Thymus (tissue), 11 donors: ENCODE data around the gene TNS4. TPM values are rescaled to one million over a fixed set of nuclear protein-coding genes. Genes with fewer than 3 reads are reported as not detected.

Experiments
- DNase-seq, 9 donors: peaks; one replicate each; pipeline ENCODE4 v3.0.0-alpha.2; 2013; ENCODE audit warnings: low spot score in 9 of 9, low read depth in 6 of 9, missing footprints in 1 of 9
- H3K27ac ChIP-seq, 2 donors: one replicate each; pipeline ENCODE4 v1.5.1; 2013; ENCODE audit warnings: control low read depth in 1 of 2, low read depth in 1 of 2, low read length in 1 of 2, mild to moderate bottlenecking in 1 of 2, moderate library complexity in 1 of 2
- H3K27me3 ChIP-seq, 2 donors: one replicate each; pipeline ENCODE4 v1.5.1; 2013; ENCODE audit warnings: low read length in 1 of 2; ENCODE audit not compliant: control insufficient read depth in 2 of 2, insufficient read depth in 1 of 2
- H3K36me3 ChIP-seq, 2 donors: one replicate each; pipeline ENCODE4 v1.5.1; 2013; ENCODE audit warnings: low read length in 1 of 2, mild to moderate bottlenecking in 1 of 2, moderate library complexity in 1 of 2; ENCODE audit not compliant: control insufficient read depth in 2 of 2, insufficient read depth in 2 of 2
- H3K4me1 ChIP-seq, 2 donors: one replicate each; pipeline ENCODE4 v1.5.1; 2013; ENCODE audit warnings: low read length in 2 of 2; ENCODE audit not compliant: control insufficient read depth in 2 of 2, insufficient read depth in 2 of 2
- H3K4me3 ChIP-seq, 2 donors: one replicate each; pipeline ENCODE4 v1.5.1; 2013; ENCODE audit warnings: low read length in 2 of 2, control low read depth in 1 of 2, mild to moderate bottlenecking in 1 of 2
- H3K9me3 ChIP-seq, 2 donors: one replicate each; pipeline ENCODE4 v1.5.1; 2013; ENCODE audit warnings: low read length in 1 of 2, mild to moderate bottlenecking in 1 of 2; ENCODE audit not compliant: control insufficient read depth in 2 of 2, insufficient read depth in 1 of 2
- WGBS: extraction: QIAGEN DNeasy Blood & Tissue Kit; methylation state at CpG from one replicate; pipeline ENCODE4 v1.1.7; 2013; 5-methylcytosine and 5-hydroxymethylcytosine counted together
- polyA plus RNA-seq: library from polyadenylated mRNA; stranded (reverse); fragments of 200-250 nt; gene quantifications from one replicate; pipeline ENCODE4 v1.2.3, GENCODE V29; 2013
- total RNA-seq: library from RNA; stranded (reverse); fragments of 120-200 nt; gene quantifications from one replicate; pipeline ENCODE4 v1.2.4, GENCODE V29; 2013
- donor health status: healthy.

The TNS4 gene
- total and polyA plus RNA-seq, 2 donors: 0.19 to 24.8 TPM

DNA sequence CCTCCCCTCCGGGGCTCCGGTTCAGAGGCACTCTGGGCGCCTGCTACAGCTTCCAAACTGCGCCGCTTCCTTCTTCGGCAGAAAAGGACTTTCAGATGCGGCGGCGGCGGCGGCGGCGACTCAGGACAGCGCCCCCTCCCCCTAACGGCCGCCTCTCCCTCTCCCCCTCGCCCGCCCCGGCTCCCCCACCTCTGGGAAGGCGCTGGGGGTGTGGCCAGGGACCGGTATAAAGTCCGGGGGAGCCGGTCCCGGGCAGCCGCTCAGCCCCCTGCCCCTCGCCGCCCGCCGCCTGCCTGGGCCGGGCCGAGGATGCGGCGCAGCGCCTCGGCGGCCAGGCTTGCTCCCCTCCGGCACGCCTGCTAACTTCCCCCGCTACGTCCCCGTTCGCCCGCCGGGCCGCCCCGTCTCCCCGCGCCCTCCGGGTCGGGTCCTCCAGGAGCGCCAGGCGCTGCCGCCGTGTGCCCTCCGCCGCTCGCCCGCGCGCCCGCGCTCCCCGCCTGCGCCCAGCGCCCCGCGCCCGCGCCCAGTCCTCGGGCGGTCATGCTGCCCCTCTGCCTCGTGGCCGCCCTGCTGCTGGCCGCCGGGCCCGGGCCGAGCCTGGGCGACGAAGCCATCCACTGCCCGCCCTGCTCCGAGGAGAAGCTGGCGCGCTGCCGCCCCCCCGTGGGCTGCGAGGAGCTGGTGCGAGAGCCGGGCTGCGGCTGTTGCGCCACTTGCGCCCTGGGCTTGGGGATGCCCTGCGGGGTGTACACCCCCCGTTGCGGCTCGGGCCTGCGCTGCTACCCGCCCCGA lies 58.0 kb downstream of the TNS4 start, which contains the start of gene IGFBP4:
IGFBP4 (plus strand) TSS at position 255 of the 792 bp plus-strand sequence; CDS start at position 541, 286 bp downstream.
- DNase-seq: peak in 6 of 9 donors; percentile 30 to 71 (median 43)
- Histone ChIP-seq H3K4me1 (peaks cover 2 to 30% of the 10 kb centered on the region in 2 donors), H3K27me3 (peaks cover 23 to 65% of the 10 kb centered on the region in 2 donors), H3K4me3 (peak within 1 kb of the TSS; percentile 28 to 74), H3K36me3 (no peaks in the 10 kb centered on the region), H3K27ac (peak within 1 kb of the TSS; percentile 47 to 70), H3K9me3 (no peaks in the 10 kb centered on the region)
- 1% methylated on average over 98 of the region's 98 CpGs for WGBS

- Histone ChIP-seq H3K4me3 (peak overlapping the region; percentile 24 to 74), H3K27me3 (peaks cover 23 to 57% of the 10 kb centered on the region in 2 donors), H3K27ac (peak overlapping the region; percentile 47 to 70), H3K36me3 (no peaks in the 10 kb centered on the region), H3K9me3 (no peaks in the 10 kb centered on the region), H3K4me1 (peaks cover 2 to 24% of the 10 kb centered on the region in 2 donors)
- 64% methylated on average over 29 of the region's 29 CpGs for WGBS
- no peak for DNase-seq
These were observed 58.8 kb downstream of the TNS4 start for GRCh38 chr17:40442392-40443195.

DNA sequence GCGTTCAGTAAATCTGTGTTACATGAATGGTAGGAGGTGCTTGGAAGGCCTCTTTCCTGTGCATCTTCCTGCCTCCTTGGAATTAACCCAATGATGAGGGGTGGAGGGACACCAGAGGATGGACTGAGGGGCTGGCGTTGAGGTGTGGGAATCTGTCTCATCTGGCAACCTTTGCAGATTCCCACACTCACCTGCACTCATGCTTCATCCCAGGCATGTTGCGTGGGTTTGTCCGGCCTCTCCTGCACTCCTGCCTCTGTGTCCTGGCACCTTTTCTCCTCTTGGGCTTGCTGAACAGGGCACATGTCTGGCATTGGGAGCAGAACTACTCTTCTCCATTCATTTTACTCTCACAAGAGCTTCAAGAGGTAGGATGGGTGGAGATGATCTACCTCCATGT lies 61.3 kb downstream of the TNS4 start:
- Histone ChIP-seq H3K4me3 (no peak overlapping the region), H3K4me1 (peaks cover 2 to 22% of the 10 kb centered on the region in 2 donors), H3K27me3 (peaks cover 23 to 41% of the 10 kb centered on the region in 2 donors), H3K27ac (no peak overlapping the region), H3K36me3 (no peaks in the 10 kb centered on the region), H3K9me3 (no peaks in the 10 kb centered on the region)
- DNase-seq: no peak
- WGBS: 94% methylated on average over 4 of the region's 4 CpGs

DNA sequence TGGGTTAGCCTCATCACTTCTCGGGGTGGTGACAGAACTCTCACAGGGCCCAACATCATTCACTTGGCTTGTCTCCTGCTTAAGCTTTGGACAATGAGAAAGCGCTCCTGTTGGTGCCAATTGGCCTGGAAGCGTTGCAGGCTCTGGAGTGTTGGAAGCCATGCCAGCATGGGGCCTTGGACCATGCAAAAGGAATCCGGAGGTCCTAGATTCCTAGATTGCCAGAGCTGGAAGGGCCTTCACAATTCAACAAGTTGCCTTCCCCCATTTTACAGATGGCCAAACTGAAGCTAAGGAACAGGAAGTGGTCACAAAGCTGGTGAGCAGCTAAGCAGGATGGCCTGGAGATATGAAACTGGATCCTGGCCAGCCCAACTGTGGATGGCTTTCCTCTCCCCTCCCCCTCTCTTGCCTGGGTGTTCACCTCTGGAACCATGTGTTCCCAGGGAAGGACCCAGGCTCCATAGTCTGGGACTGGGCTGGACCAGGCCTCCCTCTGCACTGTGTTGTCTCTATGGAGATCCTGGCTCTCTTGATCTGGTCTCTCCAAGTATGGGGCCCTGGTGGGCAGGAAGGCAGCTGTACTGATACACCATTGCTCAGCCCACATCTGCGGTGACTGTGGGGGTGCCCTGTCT lies 64.2 kb downstream of the TNS4 start:
- DNase-seq: no peak
- H3K36me3 ChIP-seq: no peaks in the 10 kb centered on the region
- peaks cover 1 to 12% of the 10 kb centered on the region in 2 donors for H3K27me3 ChIP-seq
- 91% methylated on average over 5 of the region's 5 CpGs for WGBS
- no peak overlapping the region for H3K4me3 ChIP-seq
- peaks cover 0 to 13% of the 10 kb centered on the region in 2 donors for H3K4me1 ChIP-seq
- H3K9me3 ChIP-seq: no peaks in the 10 kb centered on the region
- H3K27ac ChIP-seq: no peak overlapping the region

GRCh38 chr17:40436636-40437035 lies 64.8 kb downstream of the TNS4 start:
- no peaks in the 10 kb centered on the region for H3K36me3 ChIP-seq
- WGBS: 81% methylated on average over 5 of the region's 5 CpGs
- no peak for DNase-seq
- no peaks in the 10 kb centered on the region for H3K9me3 ChIP-seq
- peaks cover 0 to 13% of the 10 kb centered on the region in 2 donors for H3K4me1 ChIP-seq
- no peak overlapping the region for H3K4me3 ChIP-seq
- H3K27ac ChIP-seq: no peak overlapping the region
- peaks cover 0 to 8% of the 10 kb centered on the region in 2 donors for H3K27me3 ChIP-seq

DNA sequence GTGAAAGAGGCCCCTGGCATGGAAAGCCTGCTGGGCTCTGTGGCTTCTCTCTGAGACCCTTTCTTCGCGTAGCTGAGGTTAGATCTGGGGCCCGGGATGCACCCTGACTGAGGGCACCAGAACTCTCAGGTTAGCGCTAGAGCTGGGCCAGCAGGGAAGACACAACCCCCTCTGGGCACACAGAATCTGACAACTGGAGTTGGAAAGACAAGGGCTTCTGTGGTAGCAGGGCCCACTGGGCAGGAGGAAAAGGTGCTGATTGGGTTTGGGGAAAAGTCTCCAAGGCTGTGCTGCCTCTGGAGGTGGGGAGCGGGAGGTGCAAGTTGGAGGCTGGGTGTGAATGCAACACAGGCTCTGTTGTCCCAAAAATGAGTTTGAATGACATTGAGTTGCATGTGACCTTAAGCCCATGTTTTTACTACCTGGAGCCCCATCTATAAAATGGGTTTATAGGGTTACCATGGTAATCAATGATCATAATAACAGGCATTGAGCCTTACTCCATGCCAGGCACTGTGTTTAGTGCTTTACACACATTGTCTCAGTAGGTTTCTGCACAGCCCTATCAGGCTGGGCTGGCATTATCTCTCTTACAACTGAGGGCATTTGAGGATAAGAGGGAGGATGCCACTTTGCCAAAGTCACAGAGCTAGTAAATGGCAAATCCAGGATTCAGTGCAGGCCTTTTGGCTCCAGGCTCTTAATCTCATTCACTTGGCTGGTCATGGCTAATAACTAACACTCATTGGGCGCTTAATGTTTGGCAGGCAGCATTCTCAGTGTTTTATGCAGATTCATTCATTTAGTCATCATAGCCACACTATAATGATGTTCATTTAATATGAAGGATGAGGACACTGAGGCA lies 67.6 kb downstream of the TNS4 start:
- 88% methylated on average over 6 of the region's 6 CpGs for WGBS

DNA sequence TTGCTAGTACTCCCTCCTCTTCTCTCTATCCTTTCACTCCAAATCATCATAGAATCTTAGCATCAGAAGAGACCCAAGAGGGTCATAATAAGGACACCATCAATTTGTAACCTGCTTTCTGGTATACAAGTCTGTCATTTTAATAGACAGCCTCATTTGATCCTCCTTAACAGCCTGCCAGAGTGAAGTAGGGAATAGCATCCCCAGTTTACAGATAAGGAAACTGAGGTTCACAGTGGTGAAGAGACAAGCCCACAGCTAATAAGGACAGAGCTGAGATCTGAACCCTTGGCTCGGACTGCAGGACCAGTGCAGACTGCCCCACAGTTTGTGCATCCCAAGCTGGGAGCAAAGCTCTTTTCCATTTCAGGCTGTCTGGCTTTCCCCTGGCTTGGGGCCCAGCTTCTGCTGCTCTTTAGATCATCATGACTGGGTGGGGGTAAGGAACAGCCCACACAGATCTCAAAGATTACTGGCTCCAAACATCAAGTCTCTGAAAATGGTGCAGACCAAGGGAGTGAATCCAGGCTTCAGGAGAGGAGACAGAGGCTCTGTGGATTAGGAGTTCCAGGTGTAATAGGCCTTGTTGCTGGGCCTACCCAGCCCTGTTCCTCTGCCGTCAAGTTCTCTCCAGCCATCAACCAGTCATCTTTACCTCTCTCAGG lies 68.4 kb downstream of the TNS4 start:
- no peaks in the 10 kb centered on the region for H3K9me3 ChIP-seq
- H3K4me1 ChIP-seq: peaks cover 0 to 13% of the 10 kb centered on the region in 2 donors
- H3K27me3 ChIP-seq: no peaks in the 10 kb centered on the region
- H3K4me3 ChIP-seq: no peak overlapping the region
- WGBS: 67% methylated on average over 2 of the region's 2 CpGs
- H3K27ac ChIP-seq: peak overlapping the region in 1 of 2 donors; percentile 48
- H3K36me3 ChIP-seq: no peaks in the 10 kb centered on the region
- DNase-seq: peak in 1 of 9 donors; percentile 20

More for the DNA sequence above, 67.6 kb downstream of the TNS4 start:
- Histone ChIP-seq H3K4me3 (no peak overlapping the region), H3K27ac (peak overlapping the region in 1 of 2 donors; percentile 48), H3K9me3 (no peaks in the 10 kb centered on the region), H3K27me3 (no peaks in the 10 kb centered on the region), H3K4me1 (peaks cover 0 to 13% of the 10 kb centered on the region in 2 donors), H3K36me3 (no peaks in the 10 kb centered on the region)
- DNase-seq: peak in 1 of 9 donors; percentile 41

- Histone ChIP-seq H3K4me1 (peaks cover 6 to 23% of the 10 kb centered on the region in 2 donors), H3K27me3 (no peaks in the 10 kb centered on the region), H3K27ac (no peak overlapping the region), H3K9me3 (no peaks in the 10 kb centered on the region), H3K4me3 (no peak overlapping the region), H3K36me3 (no peaks in the 10 kb centered on the region)
- 93% methylated on average over 3 of the region's 3 CpGs for WGBS
- no peak for DNase-seq
These were observed 70.2 kb downstream of the TNS4 start for GRCh38 chr17:40431231-40431602.
